H1 (cell line): ENCODE measurements around the gene ACTG2. TPM values are rescaled to one million over a fixed set of nuclear protein-coding genes. Genes with fewer than 3 reads are reported as not detected.

Experiments used
- CTCF ChIA-PET: fragments of 300-600 bp; sonication (Branson Sonifier 250); formaldehyde crosslinking; loops from one replicate; lab custom pipeline; 2021; ENCODE audit not compliant: partially characterized antibody; lab: Charles Lee
- POLR2A ChIA-PET: fragments of 300-600 bp; sonication (Branson Sonifier 250); formaldehyde crosslinking; loops from one replicate; lab custom pipeline; 2021; ENCODE audit warnings: inconsistent platforms; ENCODE audit not compliant: partially characterized antibody; lab: Charles Lee
- DNase-seq, 2 experiments: peaks; one replicate each; pipeline versions ENCODE4 v3.0.0 to v3.0.0-alpha.2; 2010 to 2022; ENCODE audit warnings: low spot score in 2 of 2, low read depth in 1 of 2, mixed read lengths in 1 of 2
- FAIRE-seq: peaks from 2 replicates; lab custom pipeline; 2011; peaks lifted over from hg19 to GRCh38; lab: Jason Lieb, UNC
- H2AFZ ChIP-seq: 2 replicates; pipeline ENCODE4 v1.8.1; 2012; ENCODE audit warnings: low read length, inconsistent platforms
- H2AK5ac ChIP-seq: 2 replicates; pipeline ENCODE4 v1.6.1; 2013; ENCODE audit warnings: low read depth, low read length
- H2BK120ac ChIP-seq: replicated peaks from 2 replicates; pipeline ENCODE3; 2013; ENCODE audit warnings: low read depth, low read length, inconsistent platforms
- H2BK12ac ChIP-seq: 2 replicates; pipeline ENCODE4 v1.6.1; 2013; ENCODE audit warnings: low read depth, low read length
- H2BK15ac ChIP-seq: 2 replicates; pipeline ENCODE4 v1.6.1; 2013; ENCODE audit warnings: low read length
- H2BK20ac ChIP-seq: 2 replicates; pipeline ENCODE4 v1.6.1; 2013; ENCODE audit warnings: low read length
- H2BK5ac ChIP-seq: 2 replicates; pipeline ENCODE4 v1.6.1; 2013; ENCODE audit warnings: low read depth, low read length
- H3K14ac ChIP-seq: 2 replicates; pipeline ENCODE4 v1.6.1; 2013; ENCODE audit warnings: inconsistent platforms; ENCODE audit not compliant: insufficient read length
- H3K18ac ChIP-seq: 2 replicates; pipeline ENCODE4 v1.6.1; 2013; ENCODE audit warnings: low read length; ENCODE audit errors: extremely low read depth
- H3K23ac ChIP-seq: 2 replicates; pipeline ENCODE4 v1.6.1; 2013; ENCODE audit warnings: inconsistent platforms; ENCODE audit not compliant: insufficient read length
- H3K23me2 ChIP-seq: 2 replicates; pipeline ENCODE4 v1.6.1; 2013; ENCODE audit warnings: low read depth, low read length
- H3K27ac ChIP-seq: 2 replicates; pipeline ENCODE4 v1.6.1; 2011; ENCODE audit warnings: low read depth, low read length, inconsistent platforms
- H3K27me3 ChIP-seq, 4 experiments: replicated peaks in 1 of 4; 1 replicate in 1 of 4; 2 replicates in 3 of 4; pipeline versions ENCODE4 v1.6.1 to v1.8.1; 2011 to 2013; ENCODE audit warnings: low read length in 3 of 4, mild to moderate bottlenecking in 3 of 4, inconsistent platforms in 2 of 4, mixed read lengths in 2 of 4, moderate library complexity in 1 of 4; ENCODE audit not compliant: control insufficient read depth in 3 of 4, insufficient read depth in 3 of 4; ENCODE audit errors: extremely low read depth in 1 of 4
- H3K36me3 ChIP-seq, 4 experiments: 2 replicates each; pipeline versions ENCODE4 v1.6.1 to v1.8.1; 2011 to 2013; ENCODE audit warnings: mild to moderate bottlenecking in 4 of 4, low read length in 3 of 4, moderate library complexity in 2 of 4, control low read depth in 1 of 4, inconsistent platforms in 1 of 4; ENCODE audit not compliant: insufficient read depth in 4 of 4, control insufficient read depth in 2 of 4
- H3K4ac ChIP-seq: replicated peaks from 2 replicates; pipeline ENCODE3; 2013; ENCODE audit warnings: low read length, low read depth, mixed read lengths, inconsistent platforms; ENCODE audit not compliant: insufficient read length
- H3K4me1 ChIP-seq, 4 experiments: replicated peaks in 1 of 4; 1 replicate in 1 of 4; 2 replicates in 3 of 4; pipeline versions ENCODE4 v1.6.1 to v1.8.1; 2011 to 2013; ENCODE audit warnings: low read length in 3 of 4, inconsistent platforms in 2 of 4, mixed read lengths in 1 of 4; ENCODE audit not compliant: insufficient read depth in 4 of 4, control insufficient read depth in 3 of 4
- H3K4me2 ChIP-seq, 2 experiments: 2 replicates each; pipeline versions ENCODE4 v1.6.1 to v1.8.1; 2011 to 2013; ENCODE audit warnings: low read depth in 2 of 2, low read length in 2 of 2, control low read depth in 1 of 2, inconsistent platforms in 1 of 2, mild to moderate bottlenecking in 1 of 2; ENCODE audit not compliant: insufficient read depth in 1 of 2
- H3K4me3 ChIP-seq, 4 experiments: fragments of 200-600, 300-600 bp in 1 of 4; sonication (generic), shearing (Covaris generic), sonication (Bioruptor Twin) in 1 of 4; 2 replicates each; pipeline versions ENCODE4 v1.5.1 to v1.8.1; 2011 to 2016; ENCODE audit warnings: low read length in 4 of 4, low read depth in 3 of 4, control low read depth in 2 of 4, inconsistent platforms in 2 of 4, mild to moderate bottlenecking in 2 of 4, mixed read lengths in 1 of 4, moderate library complexity in 1 of 4; ENCODE audit not compliant: insufficient read depth in 2 of 4; ENCODE audit errors: extremely low read depth in 1 of 4
- H3K56ac ChIP-seq: replicated peaks from 2 replicates; pipeline ENCODE3; 2013; ENCODE audit warnings: low read depth, mild to moderate bottlenecking, mixed read lengths, low read length, inconsistent platforms; ENCODE audit not compliant: insufficient read length
- H3K79me1 ChIP-seq: 2 replicates; pipeline ENCODE4 v1.6.1; 2013; ENCODE audit warnings: low read depth, low read length, control low read depth
- H3K79me2 ChIP-seq, 2 experiments: 2 replicates each; pipeline versions ENCODE4 v1.6.1 to v1.8.1; 2012 to 2013; ENCODE audit warnings: low read length in 2 of 2, mild to moderate bottlenecking in 2 of 2, inconsistent platforms in 1 of 2; ENCODE audit not compliant: insufficient read depth in 2 of 2, control insufficient read depth in 1 of 2
- H3K9ac ChIP-seq, 4 experiments: replicated peaks in 1 of 4; 1 replicate in 1 of 4; 2 replicates in 3 of 4; pipeline versions ENCODE4 v1.6.1 to v1.8.1; 2011 to 2013; ENCODE audit warnings: low read depth in 3 of 4, low read length in 3 of 4, control low read depth in 2 of 4, mild to moderate bottlenecking in 2 of 4, moderate library complexity in 2 of 4, inconsistent platforms in 1 of 4; ENCODE audit errors: extremely low read depth in 1 of 4
- H3K9me3 ChIP-seq, 2 experiments: 2 replicates each; pipeline versions ENCODE4 v1.6.1 to v1.8.1; 2012 to 2013; ENCODE audit warnings: mild to moderate bottlenecking in 2 of 2, moderate library complexity in 2 of 2, control low read depth in 1 of 2, inconsistent platforms in 1 of 2, low read depth in 1 of 2, low read length in 1 of 2, mixed read lengths in 1 of 2; ENCODE audit not compliant: insufficient read depth in 2 of 2
- H4K20me1 ChIP-seq, 2 experiments: replicated peaks in 1 of 2; 2 replicates each; pipeline versions ENCODE3 to v1.8.1; 2011 to 2013; ENCODE audit warnings: inconsistent platforms in 2 of 2, low read length in 2 of 2, mild to moderate bottlenecking in 1 of 2; ENCODE audit not compliant: insufficient read depth in 2 of 2, control insufficient read depth in 1 of 2
- H4K5ac ChIP-seq: 2 replicates; pipeline ENCODE4 v1.6.1; 2013; ENCODE audit warnings: low read length, low read depth, mixed read lengths, inconsistent platforms; ENCODE audit not compliant: insufficient read length
- H4K8ac ChIP-seq: 2 replicates; pipeline ENCODE4 v1.8.0; 2013; ENCODE audit warnings: mild to moderate bottlenecking, moderate library complexity, low read length, inconsistent platforms; ENCODE audit not compliant: insufficient read depth; ENCODE audit errors: extremely low read depth
- H4K91ac ChIP-seq: replicated peaks from 2 replicates; pipeline ENCODE3; 2013; ENCODE audit warnings: low read length, mixed read lengths, inconsistent platforms; ENCODE audit not compliant: insufficient read length
- CEBPB ChIP-seq: IDR thresholded peaks from 2 replicates; pipeline ENCODE4 v1.6.1; 2012; ENCODE audit warnings: low read depth, low read length
- GABPA ChIP-seq: IDR thresholded peaks from 2 replicates; pipeline ENCODE4 v1.6.1; 2011; ENCODE audit warnings: mild to moderate bottlenecking, low read length, moderate library complexity, borderline replicate concordance; ENCODE audit not compliant: insufficient read depth
- JUND ChIP-seq: IDR thresholded peaks from 2 replicates; pipeline ENCODE4 v1.6.1; 2011; ENCODE audit warnings: mild to moderate bottlenecking, improper control_type of control experiment, low read length
- MAX ChIP-seq: IDR thresholded peaks from 2 replicates; pipeline ENCODE4 v1.6.1; 2012; ENCODE audit warnings: inconsistent platforms
- NRF1 ChIP-seq: IDR thresholded peaks from 2 replicates; pipeline ENCODE4 v1.6.1; 2011; ENCODE audit warnings: mild to moderate bottlenecking, low read depth, low read length, improper control_type of control experiment
- POLR2A ChIP-seq, 2 experiments: IDR thresholded peaks; 1 replicate in 1 of 2; 2 replicates in 1 of 2; pipeline ENCODE4 v1.6.1; 2011; ENCODE audit warnings: low read depth in 2 of 2, low read length in 2 of 2, mild to moderate bottlenecking in 2 of 2; ENCODE audit errors: control extremely low read depth in 1 of 2
- POLR2AphosphoS5 ChIP-seq: IDR thresholded peaks from 2 replicates; pipeline ENCODE4 v1.6.1; 2011; ENCODE audit warnings: low read depth, low read length
- POU5F1 ChIP-seq: IDR thresholded peaks from 2 replicates; pipeline ENCODE4 v1.6.1; 2011; ENCODE audit warnings: low read depth, mild to moderate bottlenecking, low read length, moderate library complexity
- SP2 ChIP-seq: IDR thresholded peaks from 2 replicates; pipeline ENCODE4 v1.6.1; 2012; ENCODE audit warnings: mild to moderate bottlenecking, low read length, inconsistent platforms
- SUZ12 ChIP-seq: fragments of 200-600 bp; sonication (generic); IDR thresholded peaks from 2 replicates; pipeline ENCODE4 v1.6.1; 2012; ENCODE audit warnings: mild to moderate bottlenecking, inconsistent platforms, low read length, moderate library complexity, mixed read lengths
- TAF1 ChIP-seq: IDR thresholded peaks from 2 replicates; pipeline ENCODE4 v1.6.1; 2011; ENCODE audit warnings: mild to moderate bottlenecking, low read depth, low read length
- TEAD4 ChIP-seq: IDR thresholded peaks from 2 replicates; pipeline ENCODE4 v1.6.1; 2012; ENCODE audit warnings: low read depth, low read length, inconsistent platforms, mixed read lengths
- USF2 ChIP-seq: IDR thresholded peaks from 2 replicates; pipeline ENCODE4 v1.6.1; 2011; ENCODE audit warnings: low read length, improper control_type of control experiment
- ZNF274 ChIP-seq: IDR thresholded peaks from 2 replicates; pipeline ENCODE4 v1.7.0; 2012; ENCODE audit warnings: low read length, borderline replicate concordance; ENCODE audit errors: extremely low read depth
- WGBS, 2 experiments: shearing (Covaris generic) in 1 of 2; methylation state at CpG; one replicate each; pipeline versions ENCODE4 v1.1.6 to v1.1.7; 2013 to 2015; ENCODE audit warnings: low lambda C conversion rate in 2 of 2, mixed read lengths in 2 of 2, inconsistent platforms in 1 of 2, low coverage in 1 of 2, missing lambda C conversion rate in 1 of 2; ENCODE audit not compliant: insufficient replicate concordance in 2 of 2, insufficient coverage in 1 of 2, insufficient read length in 1 of 2; ENCODE audit errors: extremely low coverage in 1 of 2, missing lambda C conversion rate in 1 of 2; 5-methylcytosine and 5-hydroxymethylcytosine counted together
- polyA plus RNA-seq, 7 experiments: library from polyadenylated mRNA; depleted of rRNA in 3 of 7; stranded (reverse) in 5 of 7; unstranded in 2 of 7; fragments of >200 nt in 5 of 7; fragments of 200-250 nt in 2 of 7; gene quantifications; 1 replicate in 5 of 7; 2 replicates in 1 of 7; 4 replicates in 1 of 7; pipeline versions ENCODE4 v1.2.1 to v1.2.3, GENCODE V29; 2011 to 2013; ENCODE audit warnings: missing spikeins in 2 of 7, mixed read lengths in 2 of 7
- total RNA-seq: library from RNA; stranded (reverse); fragmentation: NEBNext Ultra II Directional; extraction: Animal tissue kit (Norgen Biotek cat#: 25700); gene quantifications from 2 replicates; pipeline ENCODE4 v1.2.1, GENCODE V29; 2021

The ACTG2 gene
- total and polyA plus RNA-seq, 2 of the 8 experiments (the other 6 are each of a cell fraction or from before 2014, with no cell fraction given), result 6.2 to 13.7 TPM

- H3K9ac ChIP-seq, result no peak overlapping the region
- FAIRE-seq (no peak), DNase-seq (no peak)
- H3K4ac ChIP-seq, result no peak overlapping the region
- no peak overlapping the region for H4K8ac ChIP-seq
- no peak overlapping the region for H3K18ac ChIP-seq
- H2BK5ac ChIP-seq, result no peak overlapping the region
- H3K27ac ChIP-seq, result no peak overlapping the region
- H2BK120ac ChIP-seq, result no peak overlapping the region
- H3K79me1 ChIP-seq, result no peaks in the 10 kb centered on the region
- H2BK12ac ChIP-seq, result no peak overlapping the region
- H4K91ac ChIP-seq, result no peak overlapping the region
- H3K9me3 ChIP-seq, result no peaks in the 10 kb centered on the region
- no peak overlapping the region for H3K56ac ChIP-seq
- H4K20me1 ChIP-seq, result no peaks in the 10 kb centered on the region
- no peak overlapping the region for H3K4me2 ChIP-seq
- no peaks in the 10 kb centered on the region for H3K23me2 ChIP-seq
- H3K14ac ChIP-seq, result no peak overlapping the region
- H2AK5ac ChIP-seq, result no peak overlapping the region
- 71% methylated on average over 5 of the region's 5 CpGs; no CpG with 5 or more reads in 1 of the 2 experiments for WGBS, 2 experiments
- H3K4me1 ChIP-seq, result peaks cover 4 to 11% (median 6%) of the 10 kb centered on the region in 4 experiments; a peak in 6 of 7 replicates
- H3K23ac ChIP-seq, result no peak overlapping the region
- TF ChIP-seq TAF1 (no peak), GABPA (no peak), NRF1 (no peak), POU5F1 (no peak), POLR2AphosphoS5 (no peak), MAX (no peak), USF2 (no peak), CEBPB (no peak), SP2 (no peak), ZNF274 (no peak), SUZ12 (no peak), POLR2A (IDR thresholded peaks at IDR 0.05; ENCODE audit: control extremely low read depth in 1 of 2, low read depth in 2 of 2, low read length in 2 of 2) (no peak), TEAD4 (no peak), JUND (no peak)
- H2BK20ac ChIP-seq, result no peak overlapping the region
- ChIA-PET CTCF (interaction anchor here (1.7 to 4.0 kb wide), 3 partner anchors 10 to 16 kb away, joined by 3 to 24 read pairs (median 21); no protein-coding TSS in a partner anchor), POLR2A (interaction anchor here (1.1 kb wide), 1 partner anchor 225 kb away, joined by 3 read pairs; no protein-coding TSS in a partner anchor)
- no peaks in the 10 kb centered on the region for H3K36me3 ChIP-seq
- no peak overlapping the region for H2AFZ ChIP-seq
- no peaks in the 10 kb centered on the region for H3K27me3 ChIP-seq
- peaks cover 0 to 9% of the 10 kb centered on the region in 2 experiments; a peak in 2 of 4 replicates for H3K79me2 ChIP-seq
- H2BK15ac ChIP-seq, result no peak overlapping the region
- no peak overlapping the region for H3K4me3 ChIP-seq
- H4K5ac ChIP-seq, result no peak overlapping the region
Observed at GRCh38 chr2:73922681-73923080, 29.9 kb downstream of the ACTG2 start.
